DND-41 (cell line): ENCODE data around the gene INPP5A.

ENCODE experiments used
- ATAC-seq: fragments of 200-7000 bp; cut with Tn5 transposase; 3 replicates; pipeline ENCODE4 v1.9.1; 2021; ENCODE audit warnings: low read depth; ENCODE audit not compliant: insufficient read depth
- DNase-seq: peaks from one replicate; pipeline ENCODE4 v3.0.0-alpha.2; 2020
- H2AFZ ChIP-seq: 2 replicates; pipeline ENCODE4 v1.6.0; 2012; ENCODE audit warnings: low read depth, low read length
- H3K27ac ChIP-seq: 2 replicates; pipeline ENCODE4 v1.5.1; 2012; ENCODE audit warnings: low read length, inconsistent platforms
- H3K27me3 ChIP-seq: fragments of 200-600 bp; sonication (generic); 2 replicates; pipeline ENCODE4 v1.6.0; 2012; ENCODE audit warnings: low read length, mild to moderate bottlenecking, inconsistent platforms; ENCODE audit not compliant: insufficient read depth, poor library complexity
- H3K36me3 ChIP-seq: 2 replicates; pipeline ENCODE4 v1.5.1; 2012; ENCODE audit warnings: low read length, inconsistent platforms; ENCODE audit not compliant: insufficient read depth
- H3K4me1 ChIP-seq: 2 replicates; pipeline ENCODE4 v1.5.1; 2012; ENCODE audit warnings: mild to moderate bottlenecking, low read length; ENCODE audit not compliant: insufficient read depth
- H3K4me2 ChIP-seq: 2 replicates; pipeline ENCODE4 v1.6.0; 2012; ENCODE audit warnings: mild to moderate bottlenecking, moderate library complexity, low read length, inconsistent platforms; ENCODE audit not compliant: insufficient read depth
- H3K4me3 ChIP-seq, 2 experiments: fragments of 200-600 bp in 1 of 2; shearing (Covaris generic) in 1 of 2; 2 replicates each; pipeline ENCODE4 v1.5.1; 2012 to 2016; ENCODE audit warnings: inconsistent platforms in 2 of 2, low read length in 2 of 2, mild to moderate bottlenecking in 2 of 2, low read depth in 1 of 2, moderate library complexity in 1 of 2
- H3K79me2 ChIP-seq: 2 replicates; pipeline ENCODE4 v1.6.0; 2012; ENCODE audit warnings: low read length, inconsistent platforms; ENCODE audit not compliant: insufficient read depth
- H3K9ac ChIP-seq: 2 replicates; pipeline ENCODE4 v1.6.0; 2012; ENCODE audit warnings: low read depth, mild to moderate bottlenecking, inconsistent platforms, low read length, moderate library complexity
- H3K9me3 ChIP-seq: 2 replicates; pipeline ENCODE4 v1.5.1; 2012; ENCODE audit warnings: low read length, moderate library complexity, mild to moderate bottlenecking, inconsistent platforms; ENCODE audit not compliant: insufficient read depth, severe bottlenecking
- H4K20me1 ChIP-seq: 2 replicates; pipeline ENCODE4 v1.6.0; 2012; ENCODE audit warnings: low read length; ENCODE audit not compliant: insufficient read depth
- CTCF ChIP-seq: IDR thresholded peaks from 2 replicates; pipeline ENCODE4 v1.5.1; 2012; ENCODE audit warnings: borderline replicate concordance, low read length, moderate library complexity, mild to moderate bottlenecking; ENCODE audit not compliant: poor library complexity, severe bottlenecking; ENCODE audit errors: extremely low read depth
- EZH2 ChIP-seq: IDR thresholded peaks from 3 replicates; pipeline ENCODE4 v1.6.1; 2012; ENCODE audit warnings: borderline replicate concordance, low read depth, mild to moderate bottlenecking, moderate library complexity, low read length, inconsistent platforms; ENCODE audit not compliant: severe bottlenecking

Gene INPP5A

GRCh38 chr10:132687181-132687892, 149.8 kb downstream of the INPP5A start:
- no peaks in the 10 kb centered on the region for H3K4me1 ChIP-seq
- no peaks in the 10 kb centered on the region for H3K27me3 ChIP-seq
- peaks cover 32% of the 10 kb centered on the region for H4K20me1 ChIP-seq
- H3K4me3 ChIP-seq = no peak overlapping the region
- no peak overlapping the region for H3K9ac ChIP-seq
- H3K36me3 ChIP-seq = peaks cover 36% of the 10 kb centered on the region
- ATAC-seq (no peak), DNase-seq (no peak)
- peaks cover 14% of the 10 kb centered on the region; the same call in 1 of the 2 replicates for H3K79me2 ChIP-seq
- no peak for TF ChIP-seq CTCF
- no peak for TF ChIP-seq EZH2
- H3K27ac ChIP-seq = no peak overlapping the region
- no peak overlapping the region for H2AFZ ChIP-seq
- H3K4me2 ChIP-seq = no peak overlapping the region
- H3K9me3 ChIP-seq = peaks cover 6% of the 10 kb centered on the region

- Histone ChIP-seq H3K4me2 (no peak overlapping the region), H3K79me2 (peaks cover 14% of the 10 kb centered on the region; the same call in 1 of the 2 replicates), H3K36me3 (peaks cover 36% of the 10 kb centered on the region), H3K4me3 (no peak overlapping the region), H3K4me1 (no peaks in the 10 kb centered on the region), H3K27me3 (no peaks in the 10 kb centered on the region), H2AFZ (no peak overlapping the region), H3K27ac (no peak overlapping the region), H3K9ac (no peak overlapping the region), H4K20me1 (peaks cover 32% of the 10 kb centered on the region), H3K9me3 (peaks cover 6% of the 10 kb centered on the region)
- DNase-seq (no peak), ATAC-seq (no peak)
- no peak for TF ChIP-seq CTCF
- TF ChIP-seq EZH2 = no peak
These were observed 150.4 kb downstream of the INPP5A start for GRCh38 chr10:132687893-132688579.

- no peak for TF ChIP-seq CTCF
- TF ChIP-seq EZH2 = no peak
- peaks cover 27% of the 10 kb centered on the region for H4K20me1 ChIP-seq
- peaks cover 33% of the 10 kb centered on the region for H3K36me3 ChIP-seq
- no peaks in the 10 kb centered on the region for H3K27me3 ChIP-seq
- H2AFZ ChIP-seq = no peak overlapping the region
- no peak overlapping the region for H3K4me3 ChIP-seq
- no peak for DNase-seq
- peaks cover 6% of the 10 kb centered on the region for H3K9me3 ChIP-seq
- H3K9ac ChIP-seq = no peak overlapping the region
- peaks cover 14% of the 10 kb centered on the region; the same call in 1 of the 2 replicates for H3K79me2 ChIP-seq
- H3K27ac ChIP-seq = no peak overlapping the region
- no peaks in the 10 kb centered on the region for H3K4me1 ChIP-seq
- no peak for ATAC-seq
- no peak overlapping the region for H3K4me2 ChIP-seq
These were observed 151.2 kb downstream of the INPP5A start for GRCh38 chr10:132688580-132689420.
